GM12878 (cell line): Measurements from ENCODE around the gene IGLL5. TPM values are rescaled to one million over a fixed set of nuclear protein-coding genes. Genes with fewer than 3 reads are reported as not detected.

ENCODE experiments used
- BHLHE40 ChIP-seq, 2 experiments: fragments of 450-650 bp in 1 of 2; IDR thresholded peaks; 2 replicates each; pipeline ENCODE4 v1.6.1; 2011 to 2017; ENCODE audit warnings: low read depth in 2 of 2, borderline replicate concordance in 1 of 2, improper control_type of control experiment in 1 of 2, low read length in 1 of 2, mild to moderate bottlenecking in 1 of 2
- CREB1 ChIP-seq: IDR thresholded peaks from 2 replicates; pipeline ENCODE4 v1.6.1; 2012; ENCODE audit warnings: low read depth, mild to moderate bottlenecking, inconsistent platforms
- EED ChIP-seq: sonication (generic); IDR thresholded peaks from 2 replicates; pipeline ENCODE4 v1.6.1; 2016; ENCODE audit warnings: antibody characterized with exemption, low read depth
- EGR1 ChIP-seq, 2 experiments: IDR thresholded peaks; 1 replicate in 1 of 2; 2 replicates in 1 of 2; pipeline ENCODE4 v1.6.1; 2011 to 2012; ENCODE audit warnings: low read depth in 2 of 2, low read length in 2 of 2, borderline replicate concordance in 1 of 2, mild to moderate bottlenecking in 1 of 2, moderate library complexity in 1 of 2
- GATAD2B ChIP-seq: fragments of 450-650 bp; conservative IDR thresholded peaks from 2 replicates; pipeline ENCODE4 v1.6.1; 2017; ENCODE audit warnings: low read depth, mild to moderate bottlenecking, moderate library complexity
- HDAC6 ChIP-seq: fragments of 200-600 bp; sonication (generic); IDR thresholded peaks from one replicate; pipeline ENCODE4 v1.8.0; 2017; ENCODE audit warnings: antibody characterized with exemption; ENCODE audit not compliant: unreplicated experiment
- HSF1 ChIP-seq: fragments of 150-350 bp; IDR thresholded peaks from 2 replicates; pipeline ENCODE4 v1.6.1; 2014; ENCODE audit warnings: mild to moderate bottlenecking, low read depth, low read length
- MLLT1 ChIP-seq: fragments of 450-650 bp; IDR thresholded peaks from 2 replicates; pipeline ENCODE4 v1.6.1; 2016; ENCODE audit warnings: mild to moderate bottlenecking
- MXI1 ChIP-seq: fragments of 150-350 bp; IDR thresholded peaks from 2 replicates; pipeline ENCODE4 v1.6.1; 2011; ENCODE audit warnings: low read depth, mild to moderate bottlenecking, inconsistent platforms, low read length, improper control_type of control experiment
- NFIC ChIP-seq: IDR thresholded peaks from 2 replicates; pipeline ENCODE4 v1.6.1; 2012; ENCODE audit warnings: low read depth, mild to moderate bottlenecking, inconsistent platforms, low read length, moderate library complexity
- NR2C2 ChIP-seq: IDR thresholded peaks from 2 replicates; pipeline ENCODE4 v1.6.1; 2011; ENCODE audit warnings: borderline replicate concordance, low read depth; ENCODE audit not compliant: control insufficient read depth, insufficient read length
- POLR2AphosphoS5 ChIP-seq: IDR thresholded peaks from 2 replicates; pipeline ENCODE4 v1.6.1; 2011; ENCODE audit warnings: mild to moderate bottlenecking, low read length, inconsistent platforms
- RAD21 ChIP-seq: IDR thresholded peaks from 2 replicates; pipeline ENCODE4 v1.6.1; 2011; ENCODE audit warnings: mild to moderate bottlenecking, low read depth, low read length, moderate library complexity; ENCODE audit not compliant: insufficient read depth
- RFX5 ChIP-seq: IDR thresholded peaks from 2 replicates; pipeline ENCODE4 v1.6.1; 2011; ENCODE audit warnings: low read depth, low read length, improper control_type of control experiment
- SIN3A ChIP-seq: IDR thresholded peaks from 2 replicates; pipeline ENCODE4 v1.6.1; 2012; ENCODE audit warnings: low read depth, low read length, improper control_type of control experiment
- TCF3 ChIP-seq: IDR thresholded peaks from 2 replicates; pipeline ENCODE4 v1.6.1; 2012; ENCODE audit warnings: low read depth, mild to moderate bottlenecking, low read length, borderline replicate concordance; ENCODE audit not compliant: insufficient read depth
- YY1 ChIP-seq: IDR thresholded peaks from 2 replicates; pipeline ENCODE4 v1.6.1; 2011; ENCODE audit warnings: low read depth, mild to moderate bottlenecking, low read length
- polyA plus RNA-seq, 11 experiments: library from polyadenylated mRNA; depleted of rRNA in 4 of 11; unstranded in 6 of 11; stranded (reverse) in 5 of 11; fragments of >200 nt; fragmentation: Nextera tagmentation in 4 of 11; fragmentation: Illumina TruSeq in 1 of 11; extraction: Ambion mirVana in 4 of 11; extraction: Trizol in 1 of 11; gene quantifications; 1 replicate in 1 of 11; 2 replicates in 10 of 11; pipeline versions ENCODE4 v1.2.1 to v1.2.3, GENCODE V29; 2011 to 2016; ENCODE audit warnings: inconsistent platforms in 2 of 11, missing spikeins in 2 of 11, low read depth in 1 of 11
- total RNA-seq, 4 experiments: library from RNA; depleted of rRNA in 3 of 4; stranded (reverse); fragments of >200 nt in 3 of 4; fragmentation: Illumina TruSeq in 1 of 4; extraction: Trizol in 1 of 4; gene quantifications; 2 replicates each; pipeline versions ENCODE4 v1.2.1 to v1.2.3, GENCODE V29; 2013 to 2021
- TF ChIP-seq, protein P1 (sequence below): fragments of 450-650 bp; IDR thresholded peaks from 2 replicates; pipeline ENCODE4 v1.6.1; 2017; ENCODE audit warnings: low read depth, mild to moderate bottlenecking, moderate library complexity
- TF ChIP-seq, protein P2 (sequence below): fragments of 450-650 bp; IDR thresholded peaks from 2 replicates; pipeline ENCODE4 v1.6.1; 2016; ENCODE audit warnings: mild to moderate bottlenecking, moderate library complexity, borderline replicate concordance
- TF ChIP-seq, protein P3 (sequence below): IDR thresholded peaks from 2 replicates; pipeline ENCODE4 v1.6.1; 2012; ENCODE audit warnings: low read depth, low read length, improper control_type of control experiment

Gene IGLL5
- total and polyA plus RNA-seq, 10 of the 15 experiments (the other 5 are each of a cell fraction or from before 2014, with no cell fraction given), result not detected

- TF ChIP-seq BHLHE40 (IDR thresholded peaks at IDR 0.05; ENCODE audit: borderline replicate concordance in 1 of 2, low read depth in 2 of 2, low read length in 1 of 2) (no peak), EGR1 (IDR thresholded peaks at IDR 0.05; ENCODE audit: borderline replicate concordance in 1 of 2, low read depth in 2 of 2, low read length in 2 of 2) (no peak), MXI1 (no peak), TCF3 (no peak), SIN3A (no peak), GATAD2B (no peak), NR2C2 (no peak), POLR2AphosphoS5 (peak; percentile 23), HSF1 (no peak), MLLT1 (no peak), HDAC6 (no peak), RAD21 (no peak), EED (no peak; the same call in 1 of the 2 replicates), RFX5 (no peak), YY1 (no peak), NFIC (no peak), CREB1 (no peak)
- TF ChIP-seq, protein P1, sequence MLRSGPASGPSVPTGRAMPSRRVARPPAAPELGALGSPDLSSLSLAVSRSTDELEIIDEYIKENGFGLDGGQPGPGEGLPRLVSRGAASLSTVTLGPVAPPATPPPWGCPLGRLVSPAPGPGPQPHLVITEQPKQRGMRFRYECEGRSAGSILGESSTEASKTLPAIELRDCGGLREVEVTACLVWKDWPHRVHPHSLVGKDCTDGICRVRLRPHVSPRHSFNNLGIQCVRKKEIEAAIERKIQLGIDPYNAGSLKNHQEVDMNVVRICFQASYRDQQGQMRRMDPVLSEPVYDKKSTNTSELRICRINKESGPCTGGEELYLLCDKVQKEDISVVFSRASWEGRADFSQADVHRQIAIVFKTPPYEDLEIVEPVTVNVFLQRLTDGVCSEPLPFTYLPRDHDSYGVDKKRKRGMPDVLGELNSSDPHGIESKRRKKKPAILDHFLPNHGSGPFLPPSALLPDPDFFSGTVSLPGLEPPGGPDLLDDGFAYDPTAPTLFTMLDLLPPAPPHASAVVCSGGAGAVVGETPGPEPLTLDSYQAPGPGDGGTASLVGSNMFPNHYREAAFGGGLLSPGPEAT, result peak; percentile 15; the same call in 1 of the 2 replicates
- TF ChIP-seq, protein P2, sequence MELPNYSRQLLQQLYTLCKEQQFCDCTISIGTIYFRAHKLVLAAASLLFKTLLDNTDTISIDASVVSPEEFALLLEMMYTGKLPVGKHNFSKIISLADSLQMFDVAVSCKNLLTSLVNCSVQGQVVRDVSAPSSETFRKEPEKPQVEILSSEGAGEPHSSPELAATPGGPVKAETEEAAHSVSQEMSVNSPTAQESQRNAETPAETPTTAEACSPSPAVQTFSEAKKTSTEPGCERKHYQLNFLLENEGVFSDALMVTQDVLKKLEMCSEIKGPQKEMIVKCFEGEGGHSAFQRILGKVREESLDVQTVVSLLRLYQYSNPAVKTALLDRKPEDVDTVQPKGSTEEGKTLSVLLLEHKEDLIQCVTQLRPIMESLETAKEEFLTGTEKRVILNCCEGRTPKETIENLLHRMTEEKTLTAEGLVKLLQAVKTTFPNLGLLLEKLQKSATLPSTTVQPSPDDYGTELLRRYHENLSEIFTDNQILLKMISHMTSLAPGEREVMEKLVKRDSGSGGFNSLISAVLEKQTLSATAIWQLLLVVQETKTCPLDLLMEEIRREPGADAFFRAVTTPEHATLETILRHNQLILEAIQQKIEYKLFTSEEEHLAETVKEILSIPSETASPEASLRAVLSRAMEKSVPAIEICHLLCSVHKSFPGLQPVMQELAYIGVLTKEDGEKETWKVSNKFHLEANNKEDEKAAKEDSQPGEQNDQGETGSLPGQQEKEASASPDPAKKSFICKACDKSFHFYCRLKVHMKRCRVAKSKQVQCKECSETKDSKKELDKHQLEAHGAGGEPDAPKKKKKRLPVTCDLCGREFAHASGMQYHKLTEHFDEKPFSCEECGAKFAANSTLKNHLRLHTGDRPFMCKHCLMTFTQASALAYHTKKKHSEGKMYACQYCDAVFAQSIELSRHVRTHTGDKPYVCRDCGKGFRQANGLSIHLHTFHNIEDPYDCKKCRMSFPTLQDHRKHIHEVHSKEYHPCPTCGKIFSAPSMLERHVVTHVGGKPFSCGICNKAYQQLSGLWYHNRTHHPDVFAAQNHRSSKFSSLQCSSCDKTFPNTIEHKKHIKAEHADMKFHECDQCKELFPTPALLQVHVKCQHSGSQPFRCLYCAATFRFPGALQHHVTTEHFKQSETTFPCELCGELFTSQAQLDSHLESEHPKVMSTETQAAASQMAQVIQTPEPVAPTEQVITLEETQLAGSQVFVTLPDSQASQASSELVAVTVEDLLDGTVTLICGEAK, result no peak
- TF ChIP-seq, protein P3, sequence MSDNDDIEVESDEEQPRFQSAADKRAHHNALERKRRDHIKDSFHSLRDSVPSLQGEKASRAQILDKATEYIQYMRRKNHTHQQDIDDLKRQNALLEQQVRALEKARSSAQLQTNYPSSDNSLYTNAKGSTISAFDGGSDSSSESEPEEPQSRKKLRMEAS, result no peak
Observed at GRCh38 chr22:22929381-22930221, 42.0 kb downstream of the IGLL5 start (continued).
